HTERT RPE-1 (cell line): ENCODE data around the gene HSDL2.
"Not testable (repeated sequence)": the region's sequence is repeated elsewhere in the genome, so short reads cannot be mapped to it uniquely, and the experiment has no call there.

Experiments
- in situ Hi-C: fragments of 300-500 bp; cut with MboI; formaldehyde crosslinking; loops from 4 replicates; pipeline ENCODE4 v1.14.3; 2020; ENCODE audit warnings: low sequenced_read_pairs

HSDL2 gene

DNA sequence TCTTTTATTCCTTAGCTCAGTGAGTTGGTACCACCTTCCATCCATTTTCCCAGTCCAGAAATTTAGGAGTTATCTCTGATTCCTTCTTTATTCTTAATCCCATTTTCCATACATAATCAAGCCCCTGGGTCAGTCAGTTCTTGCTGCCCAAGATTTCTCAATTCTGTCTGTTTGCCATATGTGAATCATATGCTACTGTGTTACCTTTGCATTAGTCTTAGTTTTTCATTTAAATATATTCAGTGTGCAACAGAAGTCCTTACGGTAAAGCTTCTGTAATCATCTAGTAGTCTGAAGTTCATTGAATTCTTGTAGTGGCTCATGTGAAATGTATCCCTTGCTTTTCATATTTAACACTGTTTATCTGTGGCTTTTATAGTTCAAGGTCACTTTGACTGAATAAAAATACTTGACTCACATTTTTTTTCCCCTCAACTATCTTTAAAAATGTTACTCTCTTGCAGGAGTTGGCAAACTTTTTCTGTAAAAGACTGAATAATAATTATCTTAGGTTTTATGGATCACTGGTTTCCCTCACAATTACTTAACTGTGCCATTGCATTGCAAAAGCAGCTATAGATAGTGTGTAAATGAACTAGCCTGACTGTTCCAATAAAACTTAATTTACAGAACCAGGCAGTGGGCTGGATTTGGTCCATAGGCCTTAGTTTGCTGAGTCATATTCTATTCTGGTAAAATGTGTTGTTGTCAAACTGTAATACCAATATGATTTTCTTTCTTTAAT is 113.7 kb downstream of the HSDL2 start:
- in situ Hi-C loops, result no loop called here

DNA sequence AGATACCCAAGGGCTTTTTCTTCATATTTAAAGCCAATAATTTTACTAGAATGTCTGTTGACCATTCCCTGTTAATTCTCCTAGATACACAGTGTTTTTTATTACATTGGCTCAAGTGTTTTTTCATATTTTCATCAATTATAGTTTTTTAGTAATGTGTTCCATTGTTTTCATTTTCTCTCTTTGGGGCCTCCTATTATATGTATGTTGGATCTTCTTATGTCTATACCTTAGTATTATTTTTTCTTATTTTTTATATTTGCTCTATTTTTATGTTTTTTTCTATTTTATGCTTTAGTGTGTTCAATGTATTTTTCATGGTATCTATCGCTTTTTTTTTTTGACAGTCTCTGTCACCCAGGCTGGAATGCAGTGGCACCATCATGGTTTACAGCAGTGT is 114.2 kb downstream of the HSDL2 start:
- in situ Hi-C loops, result no loop called here

DNA sequence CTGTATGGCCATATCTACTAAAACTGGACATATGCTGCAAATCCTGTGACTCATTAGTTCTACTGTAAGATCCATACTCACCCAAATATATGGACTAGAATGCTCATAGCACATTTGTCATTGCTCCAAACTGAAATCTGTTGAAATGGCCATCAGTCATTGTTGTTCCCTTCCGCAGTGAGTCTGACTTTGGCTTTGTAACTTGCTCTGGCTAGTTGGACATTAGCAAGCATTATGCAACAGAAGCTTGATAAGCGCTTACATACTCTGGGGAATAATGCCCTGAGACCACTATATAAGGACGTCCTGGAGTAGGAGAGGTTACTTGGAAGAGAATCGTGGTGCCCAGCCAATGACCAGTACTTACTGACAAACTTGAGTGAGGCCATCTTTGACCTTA is 115.7 kb downstream of the HSDL2 start:
- in situ Hi-C loops, result no loop called here

DNA sequence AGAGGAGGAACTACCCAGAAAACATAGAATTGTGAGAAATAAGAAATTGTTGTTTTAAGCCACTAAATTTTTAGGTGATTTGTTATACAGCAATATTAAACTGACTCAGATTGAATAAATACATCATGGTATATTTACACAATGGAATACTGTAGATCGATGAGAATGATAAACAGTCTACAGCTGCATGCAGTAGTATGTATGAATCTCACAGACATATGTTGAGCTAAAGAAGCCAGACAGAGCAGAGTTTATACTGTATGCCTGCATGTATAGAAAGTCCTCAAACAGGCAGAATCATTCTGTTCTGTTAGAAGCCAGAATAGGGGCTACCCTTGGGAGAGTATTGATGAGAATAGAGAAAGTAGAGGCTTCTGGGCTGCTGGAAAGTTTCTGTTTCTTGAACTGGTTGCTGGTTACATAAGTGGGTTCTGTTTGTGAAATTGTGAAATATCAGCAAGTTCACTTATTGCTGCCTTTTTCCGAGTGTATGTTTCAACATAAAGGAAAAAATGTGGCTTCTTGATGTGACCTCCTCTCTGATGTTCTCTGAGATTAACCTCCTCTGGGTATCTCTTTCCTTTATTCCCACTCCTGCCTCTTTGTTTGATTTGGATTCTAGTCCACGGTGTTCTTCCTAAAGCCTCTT is 116.3 kb downstream of the HSDL2 start:
- in situ Hi-C loops, result no loop called here

DNA sequence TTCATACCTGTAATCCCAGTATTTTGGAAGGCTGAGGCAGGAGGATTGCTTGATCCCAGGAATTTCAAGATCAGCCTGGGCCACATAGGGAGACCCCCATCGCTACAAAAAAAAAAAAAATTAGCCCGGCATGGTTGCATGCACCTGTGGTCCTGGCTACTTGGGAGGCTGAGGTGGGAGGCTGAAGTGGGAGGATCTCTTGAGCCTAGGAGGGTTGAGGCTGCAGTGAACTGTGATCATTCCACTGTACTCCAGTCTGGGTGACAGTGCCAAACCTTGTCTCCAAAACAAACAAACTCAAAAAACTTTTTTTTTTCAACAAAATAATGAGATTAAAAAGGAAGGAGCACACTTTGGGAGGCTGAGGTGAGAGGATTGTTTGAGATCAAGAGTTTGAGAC is 120.9 kb downstream of the HSDL2 start:
- in situ Hi-C loops, result no loop called here

DNA sequence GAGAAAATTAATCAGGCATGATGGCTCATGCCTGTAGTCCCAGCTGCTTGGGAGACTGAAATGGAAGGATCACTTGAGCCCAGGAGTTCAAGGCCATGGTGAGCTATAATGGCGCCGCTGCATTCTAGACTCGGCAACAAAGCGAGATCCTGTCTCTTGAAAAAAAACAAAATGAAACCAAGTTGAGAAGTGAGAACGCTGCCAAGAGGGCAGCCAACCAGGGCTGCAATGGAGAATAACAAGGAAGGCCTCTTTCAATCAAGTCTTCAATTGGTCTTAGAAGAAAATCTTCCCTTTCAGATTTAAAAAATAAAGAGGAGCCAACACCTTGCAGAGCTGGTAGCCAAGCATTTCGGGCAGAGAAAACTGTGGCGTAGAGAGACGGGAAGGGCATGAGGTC is 121.4 kb downstream of the HSDL2 start:
- in situ Hi-C loops, result no loop called here

DNA sequence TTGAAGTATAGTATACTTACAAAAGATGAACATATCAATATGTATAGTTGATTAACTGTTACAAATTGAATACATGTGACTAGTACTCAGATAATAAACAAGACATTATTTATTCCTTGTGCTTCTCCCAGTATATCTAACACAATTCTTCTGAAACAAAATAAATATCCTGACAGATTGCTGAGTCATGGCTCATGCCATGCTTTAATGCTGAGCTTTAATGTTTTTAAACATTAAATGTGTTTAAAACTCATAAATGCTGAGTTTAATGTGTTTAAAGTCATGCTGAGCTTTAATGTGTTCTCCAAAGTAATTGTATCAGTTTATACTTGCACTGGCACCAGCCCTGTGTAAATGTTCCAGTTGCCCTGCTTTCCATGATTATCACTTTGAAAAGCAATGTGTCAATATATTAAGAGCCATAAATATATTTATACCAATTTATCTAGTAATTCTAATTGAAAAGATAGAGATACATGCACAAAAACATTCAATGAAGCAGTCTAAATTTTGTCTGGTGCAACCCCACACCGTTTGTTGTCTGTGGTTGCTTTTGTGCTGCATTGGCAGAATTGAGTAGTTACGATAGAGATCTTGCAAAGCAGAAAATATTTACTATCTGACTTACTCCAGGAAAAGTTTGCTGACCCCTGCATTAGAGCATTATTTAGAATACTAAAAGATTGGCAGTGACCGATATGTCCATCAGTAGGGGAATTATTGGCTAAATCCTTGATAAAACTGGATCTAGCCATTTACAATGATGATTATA is 122.5 kb downstream of the HSDL2 start:
- in situ Hi-C loops, result no loop called here

DNA sequence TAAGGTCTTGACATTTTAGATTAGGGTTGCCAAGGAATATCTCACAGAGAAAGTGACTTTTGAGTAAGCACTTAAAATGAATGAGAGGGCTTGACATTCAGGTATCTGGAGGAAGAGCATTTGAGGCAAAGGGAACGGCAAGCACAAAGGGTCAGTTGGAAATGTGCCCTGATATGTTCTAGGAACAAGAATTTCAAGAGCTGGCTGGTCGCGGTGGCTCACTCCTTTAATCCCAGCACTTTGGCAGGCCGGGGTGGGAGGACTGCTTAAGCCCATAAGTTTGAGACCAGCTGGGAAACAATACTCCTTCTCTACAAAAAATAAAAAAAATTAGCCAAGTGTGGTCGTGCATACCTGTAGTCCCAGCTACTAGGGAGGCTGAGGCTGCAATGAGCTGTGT is 123.3 kb downstream of the HSDL2 start:
- in situ Hi-C loops, result no loop called here

DNA sequence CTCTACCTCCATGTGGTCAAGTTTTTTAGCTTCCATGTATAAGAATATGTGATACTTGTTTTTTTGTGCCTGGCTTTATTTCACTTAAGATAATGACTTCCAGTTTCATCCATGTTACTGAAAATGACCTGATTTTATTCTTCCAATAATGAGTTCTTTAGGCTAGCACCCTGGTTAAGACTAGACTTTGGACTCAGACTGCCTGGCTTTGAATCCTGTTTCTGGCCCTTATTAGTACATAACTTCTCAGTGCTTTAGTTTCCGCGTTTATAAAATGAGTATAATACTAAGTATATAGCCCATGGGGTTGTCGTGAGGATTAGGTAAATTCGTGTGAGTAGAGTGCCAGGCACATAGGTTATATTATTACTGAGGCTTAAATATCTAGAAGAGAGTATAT is 125.2 kb downstream of the HSDL2 start:
- in situ Hi-C loops, result no loop called here

DNA sequence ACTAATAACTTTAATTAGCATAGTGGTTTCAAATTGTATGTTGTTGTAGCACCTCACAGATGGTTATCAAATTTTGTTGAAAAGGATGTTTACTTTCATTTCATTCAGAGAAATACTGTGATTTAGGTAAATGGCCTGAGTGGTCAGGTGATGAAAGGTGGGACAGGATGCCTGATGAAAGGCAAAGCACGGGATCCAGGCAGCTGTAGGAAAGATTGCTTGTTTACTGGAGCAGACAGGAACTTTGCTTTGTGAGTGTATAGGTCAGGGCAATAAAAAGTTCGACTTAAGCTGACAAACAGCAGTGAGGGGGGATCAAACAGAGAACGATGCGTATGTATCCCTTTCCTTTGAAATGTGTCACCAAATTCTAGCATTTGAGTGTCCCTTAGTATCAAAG is 125.7 kb downstream of the HSDL2 start:
- in situ Hi-C loops, result no loop called here

DNA sequence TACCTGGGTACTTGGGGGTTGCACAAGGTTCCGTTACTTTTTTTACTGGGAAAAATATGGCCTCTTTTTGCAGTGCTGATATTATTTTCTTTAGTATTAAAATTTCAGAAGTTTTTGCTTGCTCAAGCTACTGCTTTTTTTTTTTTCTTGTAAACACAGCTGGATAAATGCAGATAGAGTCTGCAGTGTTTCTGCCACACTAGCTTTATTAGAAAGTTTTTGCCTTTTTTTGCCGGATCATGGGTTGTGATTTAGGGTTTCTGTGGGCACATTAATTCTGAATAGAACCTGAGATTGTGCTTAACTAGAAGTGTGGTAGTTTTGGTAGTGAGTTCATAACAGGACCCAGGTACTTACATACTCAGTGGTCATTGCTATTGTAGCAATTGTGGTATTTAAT is 126.7 kb downstream of the HSDL2 start:
- in situ Hi-C loops, result no loop called here

DNA sequence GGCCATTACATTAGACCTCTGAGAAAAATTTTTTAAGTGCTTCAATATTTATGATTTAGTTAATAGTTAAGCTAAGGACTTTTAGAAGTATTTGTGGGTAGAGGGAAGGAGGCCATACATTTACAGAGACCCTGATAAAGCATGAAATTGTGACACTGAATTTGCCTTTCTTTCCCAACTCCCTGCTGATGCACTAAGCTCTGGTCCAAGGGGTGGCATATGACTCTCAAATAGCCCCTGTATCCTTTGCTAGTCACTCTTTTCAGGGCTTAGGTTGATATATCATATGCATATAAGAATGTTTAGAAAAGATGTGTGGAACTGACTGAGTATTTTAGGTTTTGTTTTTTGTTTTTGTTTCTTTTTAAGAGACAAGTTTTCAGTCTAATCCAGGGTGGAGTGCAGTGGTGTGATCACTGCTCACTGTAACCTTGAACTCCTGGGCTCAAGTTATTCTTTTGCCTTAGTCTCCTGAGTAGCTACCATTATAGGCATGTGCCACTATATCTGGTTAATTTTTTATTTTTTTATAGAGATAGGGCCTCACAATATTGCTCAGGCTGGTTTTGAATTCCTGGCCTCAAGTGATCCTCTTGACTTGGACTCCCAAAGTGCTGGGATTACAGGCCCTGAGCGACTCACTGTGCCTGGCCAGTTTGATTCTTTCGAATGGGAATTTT is 127.2 kb downstream of the HSDL2 start:
- in situ Hi-C loops, result no loop called here

DNA sequence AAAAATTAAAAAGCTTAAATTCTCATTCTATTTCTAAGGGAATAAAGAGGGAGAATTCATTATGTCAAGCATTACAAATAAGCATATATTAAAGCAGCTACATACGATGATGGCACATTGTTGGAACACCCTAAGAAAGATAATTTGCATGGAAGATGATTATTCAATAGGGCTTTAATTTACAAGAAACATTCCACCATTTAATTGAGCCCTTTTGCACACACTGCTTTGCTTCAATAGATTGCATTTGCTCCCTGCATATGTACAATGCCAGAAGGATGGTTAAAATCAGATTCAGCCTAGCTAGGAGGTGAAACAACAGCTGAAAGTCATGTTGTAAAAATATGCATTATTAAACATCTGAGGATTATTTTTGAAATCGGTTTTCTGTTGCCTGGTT is 128.5 kb downstream of the HSDL2 start:
- in situ Hi-C loops, result no loop called here

DNA sequence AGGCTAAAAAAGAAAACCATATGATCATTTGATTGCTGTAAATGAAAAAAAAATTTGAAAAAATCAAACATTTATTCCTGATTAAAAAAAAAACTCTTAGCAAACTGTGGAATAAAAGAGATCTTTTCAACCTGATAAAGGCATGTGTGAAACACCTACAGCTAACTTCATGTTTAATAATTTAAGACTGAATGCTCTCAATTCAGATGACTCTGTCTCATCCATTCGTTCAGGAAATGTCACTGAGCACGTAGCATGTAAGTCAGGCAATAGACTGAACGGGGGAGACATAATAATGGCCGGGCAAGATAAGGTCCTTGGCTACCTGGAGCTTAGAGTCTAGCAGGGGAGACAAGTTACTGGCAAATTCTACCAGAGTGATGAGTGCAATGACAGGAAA is 132.5 kb downstream of the HSDL2 start:
- in situ Hi-C loops, result not testable (repeated sequence)

DNA sequence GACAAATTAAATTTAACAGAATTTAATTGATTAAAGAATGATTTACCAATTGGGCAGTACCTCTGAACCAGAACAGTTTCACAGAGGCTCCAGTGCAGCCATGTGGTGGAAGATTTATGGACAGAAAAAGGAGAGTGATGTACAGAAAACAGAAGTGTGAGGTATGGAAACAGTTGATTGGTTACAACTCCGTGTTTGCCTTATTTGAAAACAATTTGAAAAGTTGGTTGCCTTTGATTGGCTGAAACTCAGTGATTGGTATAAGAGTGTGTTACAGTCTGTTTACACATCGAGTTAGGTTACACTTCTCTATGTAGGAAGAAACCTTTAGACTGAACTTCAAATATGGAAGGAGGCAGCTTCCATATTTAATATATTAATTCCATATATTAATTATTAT is 136.9 kb downstream of the HSDL2 start:
- in situ Hi-C loops, result no loop called here

DNA sequence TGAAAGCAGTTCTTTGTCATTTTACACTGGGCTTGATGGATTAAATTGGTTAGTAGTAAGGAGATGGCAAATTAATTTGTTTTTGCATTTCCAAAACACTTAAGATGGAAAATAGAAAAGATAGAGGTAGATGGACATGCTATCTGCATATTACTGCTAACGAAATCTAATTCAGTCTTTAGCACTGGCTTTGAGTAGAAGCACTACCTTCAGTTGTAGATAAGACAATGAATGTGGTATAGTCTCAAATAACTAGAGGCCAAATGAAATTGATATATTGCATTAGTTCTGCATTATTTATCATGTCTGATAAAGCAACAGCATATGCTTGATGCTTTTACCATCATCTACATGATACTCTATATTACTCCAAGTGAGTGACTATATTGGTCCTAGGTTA is 140.2 kb downstream of the HSDL2 start:
- in situ Hi-C loops, result no loop called here

DNA sequence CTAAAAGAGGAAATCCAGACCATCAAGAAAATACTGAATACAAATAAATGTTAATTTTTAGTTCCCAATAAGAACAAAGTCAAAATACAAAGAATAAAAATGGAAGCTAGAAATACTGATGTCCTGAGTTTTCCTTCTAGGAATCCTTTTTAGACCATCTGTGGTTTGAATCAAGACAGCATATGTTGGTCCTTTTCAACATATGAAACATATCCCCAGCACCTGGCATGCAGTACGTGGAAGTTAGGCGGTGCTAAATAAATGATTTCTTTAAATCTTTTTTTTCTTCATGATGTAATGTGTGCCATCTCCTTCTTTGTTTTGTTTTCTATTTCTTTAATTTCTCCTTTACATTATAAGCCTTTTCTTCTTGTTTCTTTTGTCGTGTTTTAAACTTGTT is 140.7 kb downstream of the HSDL2 start:
- in situ Hi-C loops, result no loop called here
